ENCODE measurements around the gene CEP164.

The CEP164 gene

GRCh38 chr11:117421041-117421440, 93.4 kb downstream of the CEP164 start:
- TF ChIP-seq TAF1 (IDR thresholded peaks at IDR 0.05; ENCODE audit: borderline replicate concordance, insufficient read depth, low read length) (no peak), POLR2AphosphoS5 (IDR thresholded peaks at IDR 0.05; ENCODE audit: low read depth, low read length) (no peak), FOXP2 (optimal IDR thresholded peaks at IDR 0.05; ENCODE audit: borderline replicate concordance, extremely low read depth, extremely low read length, insufficient read depth) (no peak), REST (IDR thresholded peaks at IDR 0.05; ENCODE audit: insufficient read depth in 1 of 2, low read depth in 2 of 2, low read length in 2 of 2) (no peak), SIN3A (IDR thresholded peaks at IDR 0.05; ENCODE audit: borderline replicate concordance, insufficient read depth, low read length) (no peak)

GRCh38 chr11:117421476-117421875, 93.8 kb downstream of the CEP164 start:
- no peak for TF ChIP-seq TAF1 (IDR thresholded peaks at IDR 0.05; ENCODE audit: borderline replicate concordance, insufficient read depth, low read length)

DNA sequence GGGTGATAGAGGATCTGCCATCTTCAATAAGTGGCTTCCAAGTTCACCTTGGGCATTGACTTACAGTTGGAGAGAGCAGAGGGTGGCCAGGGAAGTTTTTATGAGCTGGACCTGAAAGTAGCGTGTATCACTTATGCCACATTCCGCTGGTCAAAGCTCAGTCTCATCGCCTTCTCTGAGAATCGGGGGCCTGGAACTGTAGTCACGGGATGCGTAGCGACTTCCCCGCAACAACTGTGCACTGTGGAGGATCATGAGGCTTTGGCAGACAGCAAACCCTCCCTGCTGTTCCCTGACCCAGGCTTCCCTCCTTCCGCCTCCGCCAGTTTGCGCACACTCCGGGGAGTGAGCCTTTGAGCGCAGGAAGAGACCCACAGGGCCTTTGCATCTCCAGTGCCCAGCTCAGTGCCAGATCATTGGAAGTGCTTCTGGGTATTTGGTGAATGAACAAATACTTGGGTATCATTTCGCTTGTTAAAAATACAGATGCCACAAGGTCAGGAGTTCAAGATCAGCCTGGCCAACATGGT, 95.5 kb downstream of the CEP164 start:
- no peak for TF ChIP-seq TAF1 (IDR thresholded peaks at IDR 0.05; ENCODE audit: borderline replicate concordance, insufficient read depth, low read length)
- TF ChIP-seq REST (IDR thresholded peaks at IDR 0.05; ENCODE audit: insufficient read depth in 1 of 2, low read depth in 2 of 2, low read length in 2 of 2) = no peak
- no peak for TF ChIP-seq POLR2AphosphoS5 (IDR thresholded peaks at IDR 0.05; ENCODE audit: low read depth, low read length)
- TF ChIP-seq SIN3A (IDR thresholded peaks at IDR 0.05; ENCODE audit: borderline replicate concordance, insufficient read depth, low read length) = no peak

GRCh38 chr11:117424781-117425180, 97.1 kb downstream of the CEP164 start:
- TF ChIP-seq REST (IDR thresholded peaks at IDR 0.05; ENCODE audit: insufficient read depth in 1 of 2, low read depth in 2 of 2, low read length in 2 of 2) (no peak), SIN3A (IDR thresholded peaks at IDR 0.05; ENCODE audit: borderline replicate concordance, insufficient read depth, low read length) (no peak), POLR2AphosphoS5 (IDR thresholded peaks at IDR 0.05; ENCODE audit: low read depth, low read length) (no peak)

GRCh38 chr11:117425679-117426296, 98.1 kb downstream of the CEP164 start:
- TF ChIP-seq FOXP2 (optimal IDR thresholded peaks at IDR 0.05; ENCODE audit: borderline replicate concordance, extremely low read depth, extremely low read length, insufficient read depth) = no peak
- TF ChIP-seq SIN3A (IDR thresholded peaks at IDR 0.05; ENCODE audit: borderline replicate concordance, insufficient read depth, low read length) = no peak
- no peak for TF ChIP-seq REST (IDR thresholded peaks at IDR 0.05; ENCODE audit: insufficient read depth in 1 of 2, low read depth in 2 of 2, low read length in 2 of 2)
- no peak for TF ChIP-seq POLR2AphosphoS5 (IDR thresholded peaks at IDR 0.05; ENCODE audit: low read depth, low read length)
- TF ChIP-seq TAF1 (IDR thresholded peaks at IDR 0.05; ENCODE audit: borderline replicate concordance, insufficient read depth, low read length) = no peak
